ENCODE measurements around the gene QRFP.

The QRFP gene

DNA sequence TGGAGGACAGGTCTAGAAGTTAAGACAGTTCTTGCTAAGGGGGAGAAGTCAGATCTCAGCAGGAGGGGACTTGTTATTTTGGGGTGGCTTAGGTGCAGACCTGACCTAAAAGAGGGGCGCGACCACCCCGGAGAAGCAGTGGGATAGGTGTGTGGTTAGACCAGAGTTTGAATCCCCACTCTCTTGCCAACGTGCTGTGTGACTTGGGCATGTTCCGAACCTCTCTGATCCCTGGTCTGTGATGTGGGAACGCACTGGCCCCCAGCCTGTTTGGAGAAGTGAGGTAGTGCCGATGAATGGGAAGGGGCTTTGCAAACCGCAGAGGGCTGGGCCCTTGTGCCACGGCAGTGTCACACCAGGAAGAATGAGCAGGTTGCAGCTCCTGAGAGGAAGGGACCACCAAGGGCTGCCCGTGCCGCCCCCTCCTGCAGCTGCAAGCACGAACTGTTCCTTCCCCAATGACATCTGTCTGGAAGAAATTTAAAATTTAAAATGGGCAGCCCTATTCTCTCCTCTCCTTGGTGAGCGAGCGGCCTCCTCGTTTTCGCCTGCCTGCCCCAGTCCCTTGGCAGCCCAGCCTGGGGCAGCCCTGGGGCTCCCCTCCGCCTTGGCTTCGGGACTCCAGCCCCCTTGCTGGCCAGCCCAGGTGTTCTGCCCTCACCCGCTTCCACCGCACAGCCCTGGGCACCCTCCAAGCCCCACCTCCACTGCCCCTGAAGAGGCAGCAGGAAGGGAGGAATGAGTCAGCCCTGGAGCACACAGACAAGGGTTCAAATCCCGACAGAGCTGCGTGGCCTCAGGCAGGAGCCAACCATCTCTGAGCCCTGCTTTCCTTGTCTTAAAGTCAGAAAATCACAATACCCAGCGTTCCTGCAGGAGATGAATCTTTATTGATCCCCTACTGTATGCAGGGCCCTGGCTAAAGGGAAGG is 40.8 kb upstream of the QRFP start:
- DNase-seq = no peak
- Histone ChIP-seq H4K8ac (ENCODE audit: low read length) (no peak overlapping the region), H3K18ac (ENCODE audit: low read depth in 1 of 2, low read length in 2 of 2) (no peak overlapping the region), H3K4me1 (ENCODE audit: control insufficient read depth, insufficient read depth, low read depth, low read length) (peaks cover 54% of the 10 kb centered on the region), H2BK15ac (ENCODE audit: low read depth, poor library complexity, severe bottlenecking) (no peak overlapping the region), H2BK12ac (ENCODE audit: low read length in 2 of 2) (no peak overlapping the region), H3K9ac (ENCODE audit: low read length) (no peak overlapping the region), H3K9me3 (ENCODE audit: control insufficient read depth, low read length) (no peaks in the 10 kb centered on the region), H3K4me2 (ENCODE audit: low read length, poor library complexity, severe bottlenecking) (no peak overlapping the region), H3K36me3 (ENCODE audit: control insufficient read depth in 1 of 2, insufficient read depth in 2 of 2, low read depth in 1 of 2, low read length in 2 of 2) (no peaks in the 10 kb centered on the region), H3K4ac (ENCODE audit: low read depth in 1 of 2, low read length in 2 of 2) (no peak overlapping the region), H2BK120ac (ENCODE audit: low read depth, low read length) (no peak overlapping the region), H3K14ac (ENCODE audit: low read length in 2 of 2) (no peak overlapping the region), H3K4me3 (ENCODE audit: insufficient read depth in 1 of 2, low read depth in 1 of 2, low read length in 2 of 2) (peak overlapping the region in 1 of 2 experiments; percentile 23), H2BK5ac (ENCODE audit: low read depth, low read length, poor library complexity, severe bottlenecking) (no peak overlapping the region), H2AFZ (ENCODE audit: low read depth, low read length) (no peak overlapping the region), H3K27ac (ENCODE audit: low read length, poor library complexity, severe bottlenecking) (no peak overlapping the region), H3K27me3 (ENCODE audit: control insufficient read depth in 1 of 2, insufficient read depth in 1 of 2, low read length in 2 of 2) (peaks cover 23 to 49% of the 10 kb centered on the region in 2 experiments), H3K79me1 (replicated peaks; ENCODE audit: low read length, poor library complexity, severe bottlenecking) (no peaks in the 10 kb centered on the region), H4K91ac (ENCODE audit: low read length) (no peak overlapping the region), H3K23ac (ENCODE audit: low read length in 2 of 2) (peak overlapping the region in 1 of 2 experiments; percentile 26), H2AK5ac (ENCODE audit: low read length, severe bottlenecking) (no peak overlapping the region)
- 79% methylated on average over 21 of the region's 23 CpGs for WGBS

DNA sequence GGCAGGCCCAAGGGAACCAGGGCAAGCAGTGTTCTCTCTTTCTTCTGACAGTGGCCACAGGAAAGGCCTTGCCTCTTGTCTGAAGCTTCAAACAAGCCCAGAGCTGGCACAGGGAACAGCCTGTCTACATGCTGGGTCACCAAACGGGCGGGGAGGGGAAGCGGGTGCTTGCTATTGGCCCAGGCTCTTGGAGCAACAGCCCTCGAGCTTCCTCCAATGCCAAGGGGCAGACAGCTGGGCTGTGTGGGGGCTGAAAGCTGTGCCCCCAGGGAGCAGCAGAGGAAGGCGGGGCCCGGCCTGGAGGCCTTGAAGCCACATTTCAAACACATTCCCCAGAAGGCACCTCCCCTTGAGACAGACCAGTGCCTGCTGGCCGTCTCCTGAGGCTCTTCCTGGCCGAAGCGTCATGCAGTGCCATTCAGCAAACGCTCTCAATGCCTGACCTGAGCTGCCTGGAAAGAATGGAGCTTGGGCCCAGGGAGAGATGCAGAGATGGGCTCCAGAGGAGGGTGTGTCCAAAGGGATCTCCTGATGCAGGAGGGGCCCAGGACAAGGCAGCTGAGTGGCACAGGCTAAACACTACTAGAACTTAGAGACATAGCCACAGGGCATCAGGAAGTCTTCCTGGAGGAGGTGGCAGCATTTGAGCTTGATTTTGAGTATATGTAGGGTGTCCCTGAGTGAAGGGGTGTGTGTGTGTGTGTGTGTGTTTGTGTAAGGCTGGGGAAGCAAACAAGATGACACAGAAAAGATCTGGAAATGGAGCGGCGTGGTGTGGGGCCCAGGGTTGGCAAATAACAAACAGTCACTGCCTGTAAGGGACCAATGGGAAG is 39.9 kb upstream of the QRFP start:
- H3K4me1 ChIP-seq (ENCODE audit: control insufficient read depth, insufficient read depth, low read depth, low read length) = peaks cover 57% of the 10 kb centered on the region
- peaks cover 14 to 40% of the 10 kb centered on the region in 2 experiments for H3K27me3 ChIP-seq (ENCODE audit: control insufficient read depth in 1 of 2, insufficient read depth in 1 of 2, low read length in 2 of 2)
- H2AK5ac ChIP-seq (ENCODE audit: low read length, severe bottlenecking) = no peak overlapping the region
- H3K79me1 ChIP-seq (replicated peaks; ENCODE audit: low read length, poor library complexity, severe bottlenecking) = no peaks in the 10 kb centered on the region
- WGBS = 35% methylated on average over 12 of the region's 12 CpGs
- H3K18ac ChIP-seq (ENCODE audit: low read depth in 1 of 2, low read length in 2 of 2) = peak overlapping the region in 1 of 2 experiments; percentile 29
- no peaks in the 10 kb centered on the region for H3K9me3 ChIP-seq (ENCODE audit: control insufficient read depth, low read length)
- no peaks in the 10 kb centered on the region for H3K36me3 ChIP-seq (ENCODE audit: control insufficient read depth in 1 of 2, insufficient read depth in 2 of 2, low read depth in 1 of 2, low read length in 2 of 2)
- H3K9ac ChIP-seq (ENCODE audit: low read length) = no peak overlapping the region
- peak overlapping the region; percentile 8 for H3K27ac ChIP-seq (ENCODE audit: low read length, poor library complexity, severe bottlenecking)
- peak overlapping the region in 1 of 2 experiments; percentile 16 for H2BK12ac ChIP-seq (ENCODE audit: low read length in 2 of 2)
- no peak overlapping the region for H3K4me2 ChIP-seq (ENCODE audit: low read length, poor library complexity, severe bottlenecking)
- no peak overlapping the region for H2AFZ ChIP-seq (ENCODE audit: low read depth, low read length)
- no peak overlapping the region for H2BK120ac ChIP-seq (ENCODE audit: low read depth, low read length)
- H4K8ac ChIP-seq (ENCODE audit: low read length) = peak overlapping the region; percentile 3
- no peak overlapping the region for H3K14ac ChIP-seq (ENCODE audit: low read length in 2 of 2)
- peak; percentile 78 for DNase-seq
- H3K4ac ChIP-seq (ENCODE audit: low read depth in 1 of 2, low read length in 2 of 2) = no peak overlapping the region
- no peak overlapping the region for H4K91ac ChIP-seq (ENCODE audit: low read length)
- H2BK5ac ChIP-seq (ENCODE audit: low read depth, low read length, poor library complexity, severe bottlenecking) = no peak overlapping the region
- no peak overlapping the region for H3K4me3 ChIP-seq (ENCODE audit: insufficient read depth in 1 of 2, low read depth in 1 of 2, low read length in 2 of 2)
- H3K23ac ChIP-seq (ENCODE audit: low read length in 2 of 2) = no peak overlapping the region
- H2BK15ac ChIP-seq (ENCODE audit: low read depth, poor library complexity, severe bottlenecking) = no peak overlapping the region

DNA sequence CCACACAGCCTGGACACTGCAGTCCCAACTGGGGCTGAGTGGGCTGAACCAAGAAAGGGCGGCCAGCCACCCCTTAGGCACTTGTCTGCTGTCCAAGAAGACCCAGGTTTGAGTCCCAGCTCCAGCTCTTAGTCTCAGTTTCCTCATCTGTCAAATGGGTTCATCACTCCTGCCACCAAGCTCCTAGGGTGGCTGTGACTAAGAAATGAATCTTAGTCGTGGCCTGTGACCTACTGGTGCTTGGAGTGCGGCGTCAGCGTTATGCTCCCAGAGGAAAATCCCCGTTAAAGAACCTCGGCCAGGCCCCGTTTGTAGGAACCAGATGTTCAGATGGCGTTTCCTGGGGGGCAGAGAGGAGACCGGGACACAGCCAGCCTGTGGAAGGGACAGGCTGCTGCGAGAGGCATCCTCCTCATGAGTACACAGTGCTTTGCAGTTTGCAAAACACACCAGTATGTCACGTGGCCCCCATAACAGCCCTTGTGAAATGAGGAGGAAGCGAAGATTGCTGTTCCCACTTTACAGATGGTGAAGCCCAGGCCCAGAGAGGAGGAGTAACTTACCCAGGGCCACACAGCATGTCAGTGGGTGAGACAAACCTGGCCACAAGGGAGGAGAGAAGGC is 39.1 kb upstream of the QRFP start:
- no peaks in the 10 kb centered on the region for H3K36me3 ChIP-seq (ENCODE audit: control insufficient read depth in 1 of 2, insufficient read depth in 2 of 2, low read depth in 1 of 2, low read length in 2 of 2)

More for the DNA sequence above, 39.1 kb upstream of the QRFP start:
- Histone ChIP-seq H3K4me1 (ENCODE audit: control insufficient read depth, insufficient read depth, low read depth, low read length) (peaks cover 57% of the 10 kb centered on the region), H4K8ac (ENCODE audit: low read length) (no peak overlapping the region), H3K14ac (ENCODE audit: low read length in 2 of 2) (peak overlapping the region in 1 of 2 experiments; percentile 13), H2AK5ac (ENCODE audit: low read length, severe bottlenecking) (no peak overlapping the region), H3K23ac (ENCODE audit: low read length in 2 of 2) (no peak overlapping the region), H3K18ac (ENCODE audit: low read depth in 1 of 2, low read length in 2 of 2) (peak overlapping the region in 1 of 2 experiments; percentile 6), H3K9me3 (ENCODE audit: control insufficient read depth, low read length) (no peaks in the 10 kb centered on the region), H2BK5ac (ENCODE audit: low read depth, low read length, poor library complexity, severe bottlenecking) (no peak overlapping the region), H3K4ac (ENCODE audit: low read depth in 1 of 2, low read length in 2 of 2) (no peak overlapping the region), H3K27ac (ENCODE audit: low read length, poor library complexity, severe bottlenecking) (peak overlapping the region; percentile 8), H3K4me2 (ENCODE audit: low read length, poor library complexity, severe bottlenecking) (no peak overlapping the region), H3K4me3 (ENCODE audit: insufficient read depth in 1 of 2, low read depth in 1 of 2, low read length in 2 of 2) (no peak overlapping the region), H4K91ac (ENCODE audit: low read length) (no peak overlapping the region), H2BK120ac (ENCODE audit: low read depth, low read length) (no peak overlapping the region), H3K27me3 (ENCODE audit: control insufficient read depth in 1 of 2, insufficient read depth in 1 of 2, low read length in 2 of 2) (peaks cover 7 to 32% of the 10 kb centered on the region in 2 experiments), H2AFZ (ENCODE audit: low read depth, low read length) (no peak overlapping the region), H3K79me1 (replicated peaks; ENCODE audit: low read length, poor library complexity, severe bottlenecking) (no peaks in the 10 kb centered on the region), H3K9ac (ENCODE audit: low read length) (no peak overlapping the region), H2BK15ac (ENCODE audit: low read depth, poor library complexity, severe bottlenecking) (no peak overlapping the region), H2BK12ac (ENCODE audit: low read length in 2 of 2) (no peak overlapping the region)
- peak; percentile 29 for DNase-seq
- 85% methylated on average over 13 of the region's 13 CpGs for WGBS
